ENCODE data around the gene G0S2. TPM values are rescaled to one million over a fixed set of nuclear protein-coding genes. Genes with fewer than 3 reads are reported as not detected.

G0S2 gene
- polyA plus RNA-seq, 3 donors: 176 to 1,583 (median 373) TPM

DNA sequence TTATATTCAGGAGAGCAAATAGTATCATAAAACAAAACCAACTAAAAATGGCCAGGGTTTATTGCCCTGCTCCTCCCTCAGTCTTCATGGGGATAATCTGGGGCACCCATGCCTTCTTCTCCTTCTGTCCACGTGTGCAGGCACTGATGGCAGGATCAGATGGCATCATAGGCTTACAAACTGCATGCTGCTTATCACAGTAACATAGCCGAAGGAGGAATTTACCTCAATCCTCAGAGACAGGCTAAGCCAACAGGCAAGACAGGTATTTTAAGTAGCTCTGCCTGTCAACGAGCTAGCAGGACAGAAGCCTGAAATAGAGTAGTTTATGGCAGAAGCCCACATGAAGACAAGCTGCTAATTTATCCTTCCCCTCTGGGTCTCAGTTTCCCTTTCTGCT is 32.4 kb upstream of the G0S2 start:
- Mint-ChIP-seq H3K27ac (no peak overlapping the region), H3K27me3 (ENCODE audit: low read depth in 3 of 3) (peaks cover 23 to 30% (median 27%) of the 10 kb centered on the region in 3 donors), H3K36me3 (peaks cover 0 to 4% of the 10 kb centered on the region in 2 donors), H3K4me1 (peaks cover 20% of the 10 kb centered on the region), H3K9me3 (no peaks in the 10 kb centered on the region), H3K4me3 (no peak overlapping the region)
- 50% methylated on average over 2 of the region's 3 CpGs for WGBS (ENCODE audit: insufficient coverage)
- Histone ChIP-seq H3K4me3 (replicated peaks in 1 of 3; ENCODE audit: low read depth in 2 of 3, low read length in 3 of 3) (no peak overlapping the region), H3K9me3 (replicated peaks in 1 of 2; ENCODE audit: control insufficient read depth in 1 of 2, insufficient read depth in 1 of 2, low read length in 2 of 2) (no peaks in the 10 kb centered on the region), H3K27ac (ENCODE audit: low read depth in 1 of 2, low read length in 2 of 2) (no peak overlapping the region), H3K4me2 (replicated peaks; ENCODE audit: extremely low read depth, low read length, poor library complexity, severe bottlenecking) (no peak overlapping the region), H3K79me2 (ENCODE audit: insufficient read depth, low read length) (no peaks in the 10 kb centered on the region), H3K27me3 (ENCODE audit: control insufficient read depth in 2 of 2, insufficient read depth in 2 of 2, low read length in 2 of 2) (peaks cover 3 to 19% of the 10 kb centered on the region in 2 donors), H2AFZ (ENCODE audit: insufficient read depth, low read depth, low read length, poor library complexity, severe bottlenecking) (no peak overlapping the region), H4K20me1 (ENCODE audit: insufficient read depth, low read length) (no peaks in the 10 kb centered on the region), H3K4me1 (ENCODE audit: control insufficient read depth in 1 of 2, insufficient read depth in 2 of 2, low read length in 2 of 2) (peaks cover 11 to 12% of the 10 kb centered on the region in 2 donors), H3K36me3 (replicated peaks in 1 of 2; ENCODE audit: control insufficient read depth in 1 of 2, insufficient read depth in 2 of 2, low read length in 2 of 2) (no peaks in the 10 kb centered on the region), H3K9ac (ENCODE audit: insufficient read depth, low read length, poor library complexity, severe bottlenecking) (no peak overlapping the region)
- DNase-seq: no peak
- intact Hi-C loops (cut with micrococcal nuclease): loop anchor here in 1 of 2 donors (5.0 kb wide), 1 partner anchor 34 kb away; the partner anchor contains the start of gene G0S2
- TF ChIP-seq, protein P1, sequence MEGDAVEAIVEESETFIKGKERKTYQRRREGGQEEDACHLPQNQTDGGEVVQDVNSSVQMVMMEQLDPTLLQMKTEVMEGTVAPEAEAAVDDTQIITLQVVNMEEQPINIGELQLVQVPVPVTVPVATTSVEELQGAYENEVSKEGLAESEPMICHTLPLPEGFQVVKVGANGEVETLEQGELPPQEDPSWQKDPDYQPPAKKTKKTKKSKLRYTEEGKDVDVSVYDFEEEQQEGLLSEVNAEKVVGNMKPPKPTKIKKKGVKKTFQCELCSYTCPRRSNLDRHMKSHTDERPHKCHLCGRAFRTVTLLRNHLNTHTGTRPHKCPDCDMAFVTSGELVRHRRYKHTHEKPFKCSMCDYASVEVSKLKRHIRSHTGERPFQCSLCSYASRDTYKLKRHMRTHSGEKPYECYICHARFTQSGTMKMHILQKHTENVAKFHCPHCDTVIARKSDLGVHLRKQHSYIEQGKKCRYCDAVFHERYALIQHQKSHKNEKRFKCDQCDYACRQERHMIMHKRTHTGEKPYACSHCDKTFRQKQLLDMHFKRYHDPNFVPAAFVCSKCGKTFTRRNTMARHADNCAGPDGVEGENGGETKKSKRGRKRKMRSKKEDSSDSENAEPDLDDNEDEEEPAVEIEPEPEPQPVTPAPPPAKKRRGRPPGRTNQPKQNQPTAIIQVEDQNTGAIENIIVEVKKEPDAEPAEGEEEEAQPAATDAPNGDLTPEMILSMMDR (IDR thresholded peaks at IDR 0.05): no peak

DNA sequence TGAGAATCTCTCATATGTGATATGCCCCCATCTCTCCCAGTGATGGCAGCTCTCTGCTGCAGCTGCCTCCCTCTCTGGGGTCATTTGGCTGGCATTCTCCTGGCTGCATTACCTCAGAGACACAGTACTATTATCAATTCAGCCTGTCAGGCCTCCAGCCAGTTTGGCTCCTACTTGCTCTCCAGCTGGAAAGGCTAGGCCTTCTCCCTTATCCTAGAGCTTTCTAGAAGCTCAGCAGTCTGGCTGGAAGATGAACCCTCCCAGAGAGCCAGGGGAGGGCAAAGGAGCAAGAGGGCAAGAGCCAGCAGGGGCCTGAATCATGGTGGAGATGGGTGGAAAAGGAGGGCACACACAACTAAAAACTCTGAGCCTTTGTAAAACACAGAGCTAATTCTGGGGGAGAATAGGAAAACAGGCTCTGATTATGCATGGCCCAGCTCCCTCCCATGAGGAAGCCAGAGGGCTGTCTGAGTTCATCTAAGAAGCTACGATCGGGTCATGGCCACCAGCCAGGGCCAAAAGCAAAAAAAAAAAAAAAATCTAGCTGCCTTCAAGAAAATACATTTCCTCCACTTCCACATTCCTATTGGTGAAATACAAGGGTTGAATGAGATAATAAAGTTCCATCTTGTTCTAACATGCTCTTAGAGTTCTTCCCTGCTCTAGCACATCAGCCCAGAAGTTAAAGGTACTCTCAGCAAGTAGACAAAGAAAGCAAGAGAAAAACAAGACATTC is 31.8 kb upstream of the G0S2 start:
- DNase-seq: no peak
- H3K4me3 Mint-ChIP-seq: no peak overlapping the region
- H3K4me1 Mint-ChIP-seq: peaks cover 26% of the 10 kb centered on the region
- WGBS (ENCODE audit: insufficient coverage): no CpG with 5 or more reads among the region's 2 CpGs
- no peak overlapping the region for H2AFZ ChIP-seq (ENCODE audit: insufficient read depth, low read depth, low read length, poor library complexity, severe bottlenecking)
- peak overlapping the region in 1 of 7 donors; percentile 14 for H3K27ac Mint-ChIP-seq
- no peak overlapping the region for H3K4me2 ChIP-seq (replicated peaks; ENCODE audit: extremely low read depth, low read length, poor library complexity, severe bottlenecking)
- peaks cover 3 to 16% of the 10 kb centered on the region in 2 donors for H3K27me3 ChIP-seq (ENCODE audit: control insufficient read depth in 2 of 2, insufficient read depth in 2 of 2, low read length in 2 of 2)
- TF ChIP-seq, protein P1 (IDR thresholded peaks at IDR 0.05): no peak
- intact Hi-C loops (cut with micrococcal nuclease): loop anchor here in 1 of 2 donors (5.0 kb wide), 1 partner anchor 34 kb away; the partner anchor contains the start of gene G0S2
- no peaks in the 10 kb centered on the region for H4K20me1 ChIP-seq (ENCODE audit: insufficient read depth, low read length)
- no peaks in the 10 kb centered on the region for H3K9me3 ChIP-seq (replicated peaks in 1 of 2; ENCODE audit: control insufficient read depth in 1 of 2, insufficient read depth in 1 of 2, low read length in 2 of 2)
- no peak overlapping the region for H3K27ac ChIP-seq (ENCODE audit: low read depth in 1 of 2, low read length in 2 of 2)
- no peak overlapping the region for H3K9ac ChIP-seq (ENCODE audit: insufficient read depth, low read length, poor library complexity, severe bottlenecking)
- H3K4me3 ChIP-seq (replicated peaks in 1 of 3; ENCODE audit: low read depth in 2 of 3, low read length in 3 of 3): no peak overlapping the region
- peaks cover 21 to 32% (median 26%) of the 10 kb centered on the region in 3 donors for H3K27me3 Mint-ChIP-seq (ENCODE audit: low read depth in 3 of 3)
- no peaks in the 10 kb centered on the region for H3K9me3 Mint-ChIP-seq
- no peaks in the 10 kb centered on the region for H3K36me3 ChIP-seq (replicated peaks in 1 of 2; ENCODE audit: control insufficient read depth in 1 of 2, insufficient read depth in 2 of 2, low read length in 2 of 2)
- H3K4me1 ChIP-seq (ENCODE audit: control insufficient read depth in 1 of 2, insufficient read depth in 2 of 2, low read length in 2 of 2): peaks cover 17 to 18% of the 10 kb centered on the region in 2 donors
- peaks cover 0 to 4% of the 10 kb centered on the region in 2 donors for H3K36me3 Mint-ChIP-seq
- no peaks in the 10 kb centered on the region for H3K79me2 ChIP-seq (ENCODE audit: insufficient read depth, low read length)
